GOT3 (cell line): ENCODE data around the gene ALDH1L1.

ENCODE experiments used
- DNase-seq: peaks from one replicate; lab custom pipeline; 2025; ENCODE audit warnings: mixed read lengths; lab: John Stamatoyannopoulos, UW

ALDH1L1 gene

DNA sequence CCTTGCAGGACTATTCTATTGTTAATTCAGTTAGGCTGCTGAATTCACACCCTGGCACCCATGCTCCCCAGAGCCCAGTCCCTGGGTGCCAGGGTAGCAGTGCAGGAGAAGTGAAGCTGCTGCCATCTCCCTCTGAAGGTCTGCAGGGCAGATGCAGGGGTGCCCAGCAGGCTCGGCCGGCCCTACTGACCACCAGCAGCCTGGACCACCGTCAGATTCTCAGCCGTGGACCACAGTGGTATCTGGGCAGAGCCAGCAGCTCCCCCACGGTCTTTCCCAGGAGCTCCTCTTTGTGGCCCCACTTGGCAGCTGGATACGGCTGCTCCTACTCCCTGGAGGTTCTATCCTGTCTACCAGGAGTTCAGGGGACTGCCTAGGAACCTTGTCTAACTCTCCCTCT lies 46.8 kb downstream of the ALDH1L1 start:
- no peak for DNase-seq

DNA sequence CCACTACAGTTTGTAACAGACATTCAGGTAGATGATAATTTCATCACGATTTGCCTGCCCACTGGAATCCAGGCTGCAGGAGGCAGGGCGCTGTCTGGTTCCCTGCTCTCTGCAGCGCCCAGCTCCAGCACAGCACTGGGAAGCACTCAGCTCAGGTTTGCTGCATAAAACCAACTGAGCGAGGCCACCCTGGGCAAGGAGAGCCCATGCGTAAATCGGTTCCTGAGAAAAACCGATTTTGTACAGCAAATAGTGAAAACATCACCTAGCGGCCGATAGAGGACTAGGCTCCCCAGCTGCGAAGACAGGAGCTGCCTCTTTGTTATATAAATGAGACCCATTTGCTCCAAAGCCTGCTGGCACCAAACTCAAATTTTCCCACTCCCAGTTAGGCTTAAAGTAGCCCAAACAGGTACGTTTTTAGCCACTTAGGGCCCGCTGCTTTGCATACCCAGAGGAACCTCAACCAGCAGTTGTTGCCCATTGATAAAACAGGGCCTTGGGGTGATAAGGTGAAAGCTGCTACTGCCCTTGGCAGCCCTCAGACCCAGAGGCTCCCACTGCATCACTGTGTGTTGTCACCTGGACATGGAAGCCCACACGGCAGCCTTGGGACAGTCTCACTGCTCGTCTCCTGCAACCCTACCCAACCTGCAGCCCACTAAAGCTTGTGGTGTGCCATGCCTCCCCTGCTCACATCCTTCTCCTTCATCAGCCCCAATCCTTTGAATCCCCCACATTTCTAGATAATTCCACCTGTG lies 47.5 kb downstream of the ALDH1L1 start:
- DNase-seq: no peak

DNA sequence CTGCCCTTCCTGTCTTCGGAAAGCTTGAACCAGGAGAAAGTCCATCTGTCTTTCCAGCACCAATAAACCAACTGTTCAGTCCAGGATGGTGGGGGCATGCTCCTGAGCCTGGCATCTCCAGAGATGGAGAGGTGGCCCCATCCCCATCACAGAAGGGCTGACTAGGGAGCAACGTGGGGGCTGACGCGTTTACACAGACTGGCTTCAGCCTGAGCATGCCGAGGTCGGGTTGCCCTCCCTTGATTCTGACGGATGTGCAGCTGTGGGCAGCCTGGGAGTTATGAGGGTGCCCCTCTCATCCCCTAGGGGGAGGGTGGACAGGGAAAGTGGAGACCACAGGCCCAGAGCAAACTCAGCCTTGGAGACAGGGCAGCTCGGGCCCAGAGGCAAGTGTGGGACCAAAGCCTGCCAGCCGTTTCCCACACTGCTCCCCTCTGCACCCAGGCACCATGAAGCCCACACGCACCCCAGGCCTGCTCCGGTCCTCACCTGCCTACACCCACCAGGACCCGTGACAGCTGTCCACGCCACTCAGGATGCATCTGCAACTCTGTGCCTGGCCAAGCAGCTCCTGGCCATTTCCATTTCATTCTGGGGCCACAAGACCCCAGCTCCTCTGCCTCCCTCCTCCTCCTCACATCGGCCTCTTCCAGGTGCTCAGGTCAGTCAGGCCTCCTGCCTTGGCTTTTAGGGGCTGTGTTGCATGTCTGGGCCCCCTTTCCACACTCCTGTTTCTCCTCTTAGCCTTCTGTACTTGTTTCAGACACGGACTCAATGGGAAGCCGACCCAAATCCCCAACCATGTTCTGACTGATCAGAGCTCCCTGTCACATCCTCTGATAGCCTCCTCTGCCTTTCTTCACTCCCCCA lies 48.3 kb downstream of the ALDH1L1 start:
- no peak for DNase-seq

DNA sequence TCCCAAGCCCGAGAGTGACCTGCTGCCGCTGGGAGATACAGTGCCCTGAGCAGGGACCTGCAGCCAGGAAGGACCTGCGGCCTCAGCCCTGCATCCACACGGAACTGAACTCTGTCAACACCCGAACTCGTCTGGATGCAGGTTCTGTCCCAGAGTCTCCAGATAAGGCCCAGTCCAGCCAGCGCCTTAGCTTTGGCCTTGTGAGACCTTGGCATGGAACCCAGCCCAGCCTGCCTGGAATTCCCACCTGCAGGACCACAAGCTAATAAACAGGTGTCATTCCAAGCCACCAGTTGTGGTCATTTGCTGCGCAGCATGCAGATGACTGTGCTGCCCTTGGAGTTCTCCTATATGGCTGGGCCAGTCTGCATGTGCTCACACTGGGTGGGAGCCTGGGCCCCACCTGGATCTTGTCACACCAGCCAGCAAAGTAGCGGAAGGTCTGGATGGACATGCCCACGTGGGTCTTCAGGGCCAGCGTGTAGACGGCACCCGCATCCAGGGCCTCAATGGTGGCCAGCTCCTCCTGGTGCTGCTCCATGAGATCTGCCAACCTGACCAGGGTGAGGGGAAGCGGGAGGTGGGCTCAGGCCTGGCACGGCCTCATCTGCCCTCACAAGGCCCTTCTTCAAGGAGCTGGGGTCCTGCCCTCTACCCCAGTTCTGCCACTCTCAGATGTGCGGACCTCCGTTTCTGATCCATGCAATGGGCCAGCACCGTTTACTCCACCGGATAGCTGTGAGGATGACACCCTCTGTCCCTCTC lies 49.2 kb downstream of the ALDH1L1 start:
- no peak for DNase-seq

DNA sequence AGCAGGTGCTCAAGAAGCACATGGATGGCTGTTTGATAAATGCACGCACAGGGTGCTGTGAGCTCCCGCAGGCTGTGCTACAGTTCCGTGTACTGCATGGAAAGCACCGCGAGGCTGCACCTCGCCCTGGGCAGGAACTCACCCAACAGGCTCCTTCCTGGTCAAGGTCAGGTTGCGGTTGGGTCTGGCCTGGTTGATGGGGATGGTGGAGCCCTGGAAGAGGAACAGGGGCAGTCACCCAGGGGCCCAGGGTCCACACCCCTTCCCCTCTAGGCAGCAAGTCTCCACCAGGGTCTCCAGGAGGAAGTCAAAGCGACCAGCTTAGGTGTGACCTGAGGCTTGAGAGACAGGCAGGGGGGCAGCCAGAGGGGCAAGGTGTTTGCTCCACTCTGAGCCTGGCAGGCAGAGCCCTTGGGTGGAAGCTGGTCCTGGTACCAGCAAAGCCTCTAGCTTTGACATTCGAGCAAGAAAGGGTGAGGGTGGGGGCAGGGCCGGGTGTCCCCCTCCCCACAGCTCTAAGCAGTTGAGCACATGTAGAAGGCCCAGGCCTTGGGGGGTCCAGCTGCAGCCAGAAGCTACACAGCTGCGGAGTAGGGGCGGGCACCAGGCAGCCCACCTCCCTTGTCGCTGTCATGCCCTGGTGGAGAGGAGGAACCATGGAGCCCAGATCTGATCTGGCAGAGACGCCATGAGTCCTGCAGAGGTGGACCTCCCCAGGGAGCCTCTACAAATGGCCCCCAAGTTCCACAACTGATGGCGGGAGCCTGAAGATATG lies 50.1 kb downstream of the ALDH1L1 start:
- no peak for DNase-seq

DNA sequence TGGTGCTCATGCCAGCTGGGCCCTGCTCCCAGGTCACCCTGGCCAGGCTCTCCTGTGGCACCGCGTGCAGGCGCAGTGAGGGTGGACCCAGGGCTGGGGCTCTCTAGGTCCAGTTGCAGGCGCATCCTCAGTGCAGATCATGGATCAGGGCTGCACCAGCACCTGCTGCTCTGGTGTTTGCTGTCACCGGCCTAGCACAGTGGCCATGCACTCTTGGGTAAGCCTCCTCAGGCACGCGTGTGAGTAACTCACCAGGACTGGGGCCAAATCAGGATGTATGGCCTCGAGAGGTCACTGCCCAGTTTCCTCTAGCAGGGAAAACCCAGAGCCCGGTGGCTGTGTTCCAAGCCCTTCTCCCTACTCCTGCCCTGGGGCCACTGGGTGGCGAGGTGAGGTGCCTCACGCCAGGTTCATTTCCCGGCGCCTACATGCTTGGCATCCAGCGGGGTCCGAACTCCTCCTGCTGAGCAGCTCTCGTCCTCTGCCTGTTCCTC lies 50.9 kb downstream of the ALDH1L1 start:
- DNase-seq: no peak

DNA sequence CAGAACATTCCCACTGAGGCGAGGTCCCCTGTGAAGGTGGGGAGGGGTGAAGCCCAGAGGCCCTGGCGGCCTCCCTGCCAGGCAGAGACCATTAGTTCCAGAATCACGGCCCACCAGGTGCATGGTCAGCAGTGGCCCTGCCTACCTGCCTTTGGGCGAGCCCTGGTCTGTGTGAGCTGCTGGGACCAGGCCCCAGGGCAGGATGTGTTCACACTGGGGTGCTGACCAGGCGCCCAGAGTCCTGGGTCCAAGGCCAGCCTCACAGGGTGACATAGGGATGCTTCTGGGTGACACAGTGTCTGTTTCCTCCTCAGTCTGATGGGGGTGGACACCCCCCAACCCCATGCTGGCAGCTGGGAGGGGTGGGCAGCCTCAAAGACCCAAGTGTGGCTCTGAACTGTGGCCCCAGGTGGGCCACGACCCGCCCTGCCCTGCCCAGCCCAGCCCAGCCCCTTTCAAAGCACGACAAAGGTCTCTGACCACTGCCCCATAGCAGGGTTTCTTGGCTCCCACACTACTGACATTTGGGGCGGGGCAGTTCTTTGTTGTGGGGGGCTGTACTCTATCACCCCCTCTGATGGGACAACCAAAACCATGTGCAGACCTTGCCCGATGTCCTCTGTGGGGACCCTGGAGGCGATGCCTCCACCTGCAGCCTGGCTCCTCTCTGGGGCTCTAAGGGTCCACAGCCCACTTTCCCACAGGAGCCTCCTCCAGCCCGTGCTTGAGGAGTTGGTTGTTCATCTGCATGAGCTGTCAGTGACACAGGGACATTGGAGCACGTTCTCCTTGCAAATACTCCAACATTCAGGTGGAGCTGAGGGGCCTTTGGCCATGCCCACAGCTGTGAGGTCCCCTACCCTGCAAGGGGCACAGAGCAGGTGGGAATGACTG lies 51.6 kb downstream of the ALDH1L1 start:
- no peak for DNase-seq

DNA sequence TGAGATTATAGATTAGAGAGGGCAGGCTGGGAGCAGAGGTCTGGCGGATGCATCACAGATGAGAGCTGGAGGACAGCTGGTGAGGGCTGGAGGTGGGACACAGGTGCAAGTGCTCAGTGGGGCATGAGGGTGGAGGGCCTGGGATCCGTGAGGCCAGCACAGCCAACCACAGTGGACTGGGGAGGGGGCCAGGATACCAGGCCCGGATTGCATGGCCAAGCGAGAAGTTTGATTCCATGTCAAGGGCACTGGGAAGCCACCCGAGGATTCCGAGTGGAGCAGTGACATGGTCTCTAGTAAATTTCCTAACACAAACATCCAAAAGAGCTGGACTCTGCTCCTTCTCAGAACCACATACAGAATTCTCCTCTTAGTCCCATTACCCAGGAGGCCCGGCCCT lies 52.5 kb downstream of the ALDH1L1 start:
- no peak for DNase-seq

DNA sequence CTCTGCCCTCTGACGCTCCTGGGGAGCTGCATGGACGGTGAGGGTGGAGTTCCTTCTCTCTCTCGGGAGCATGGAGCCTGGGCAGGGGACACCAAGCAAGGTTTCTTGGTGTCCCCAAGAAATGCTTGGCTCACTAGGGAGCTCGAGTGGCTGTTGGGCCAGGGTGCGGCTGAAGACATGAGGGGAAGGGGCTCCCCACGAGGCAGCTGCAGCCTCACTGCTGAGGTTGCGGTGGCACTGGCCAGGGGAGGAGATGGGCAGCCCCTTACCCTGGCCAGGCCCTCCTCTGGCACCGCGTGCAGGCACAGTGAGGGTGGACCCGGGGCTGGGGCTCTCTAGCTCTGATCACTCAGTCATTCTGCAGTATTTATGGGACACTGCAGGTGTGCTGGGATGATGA lies 52.9 kb downstream of the ALDH1L1 start:
- DNase-seq: no peak

DNA sequence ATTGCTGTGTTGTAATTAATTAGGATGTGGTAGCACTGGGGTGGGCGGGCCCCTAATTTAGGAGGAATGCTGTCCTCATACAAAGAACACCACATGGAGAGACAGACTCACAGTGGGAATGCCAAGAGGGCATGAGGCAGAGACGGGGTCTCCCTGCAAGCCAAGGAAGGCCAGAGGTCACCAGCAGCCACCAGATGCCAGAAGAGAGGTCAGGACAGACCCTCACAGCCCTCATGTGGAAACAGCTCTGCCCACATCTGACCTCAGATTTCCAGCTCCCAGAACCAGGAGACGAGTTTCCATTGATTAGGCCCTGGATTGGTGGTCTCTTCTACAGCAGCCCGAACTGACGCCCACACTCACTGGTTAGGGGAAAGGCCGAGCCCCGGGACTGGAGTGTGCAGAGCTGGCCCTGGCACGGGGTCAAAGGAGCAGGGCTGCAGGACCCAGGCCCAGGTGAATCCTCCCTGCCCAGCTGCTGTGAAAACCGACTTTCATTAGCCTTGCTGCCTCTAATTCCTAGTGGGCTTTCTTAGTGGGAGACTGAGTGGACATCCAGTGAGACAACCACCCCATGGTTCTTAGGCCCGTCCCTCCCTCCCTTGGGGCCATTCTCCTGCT lies 53.5 kb downstream of the ALDH1L1 start:
- DNase-seq: no peak

DNA sequence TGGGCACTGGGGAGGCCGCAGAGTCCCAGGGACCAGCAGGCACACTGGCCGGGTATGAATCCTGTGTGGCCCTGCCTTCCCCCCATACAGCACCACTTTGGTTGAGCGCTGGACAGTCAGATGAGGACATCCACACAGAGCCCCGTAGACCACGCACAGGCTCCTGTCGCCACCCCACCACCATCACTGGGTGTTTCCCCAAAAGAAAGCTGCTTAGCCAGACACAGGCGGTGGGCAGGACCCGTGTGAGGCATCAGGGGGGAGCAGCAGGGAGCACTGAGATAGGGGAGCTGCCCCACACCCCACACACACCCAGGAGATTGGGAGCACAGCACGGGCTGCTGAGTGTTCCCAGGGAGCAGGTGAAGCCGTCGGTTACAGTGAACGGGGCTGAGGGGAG lies 54.1 kb downstream of the ALDH1L1 start:
- DNase-seq: no peak

DNA sequence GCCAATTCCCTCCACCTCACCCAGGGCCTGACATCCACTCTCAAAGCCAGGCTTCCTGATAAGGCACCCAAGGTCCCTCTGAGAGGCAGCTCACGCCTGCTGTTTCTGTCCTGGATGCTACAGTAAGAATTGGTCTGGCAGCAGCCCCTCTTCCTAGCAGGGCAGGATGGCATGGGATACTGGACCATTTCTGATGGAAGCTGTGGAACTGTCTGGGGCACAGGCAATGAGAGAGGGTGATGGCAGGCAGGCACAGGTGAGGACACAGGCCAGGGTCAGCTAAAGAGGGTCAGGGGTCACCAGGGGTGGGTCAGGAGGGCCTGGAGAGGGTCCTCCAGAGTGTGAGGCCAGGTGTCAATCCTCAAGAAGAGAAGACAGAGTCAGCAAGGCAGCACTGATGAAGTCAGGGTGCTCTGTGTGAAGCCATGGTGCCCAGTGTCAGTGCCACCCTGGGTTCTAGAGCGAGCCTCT lies 54.6 kb downstream of the ALDH1L1 start:
- DNase-seq: no peak

DNA sequence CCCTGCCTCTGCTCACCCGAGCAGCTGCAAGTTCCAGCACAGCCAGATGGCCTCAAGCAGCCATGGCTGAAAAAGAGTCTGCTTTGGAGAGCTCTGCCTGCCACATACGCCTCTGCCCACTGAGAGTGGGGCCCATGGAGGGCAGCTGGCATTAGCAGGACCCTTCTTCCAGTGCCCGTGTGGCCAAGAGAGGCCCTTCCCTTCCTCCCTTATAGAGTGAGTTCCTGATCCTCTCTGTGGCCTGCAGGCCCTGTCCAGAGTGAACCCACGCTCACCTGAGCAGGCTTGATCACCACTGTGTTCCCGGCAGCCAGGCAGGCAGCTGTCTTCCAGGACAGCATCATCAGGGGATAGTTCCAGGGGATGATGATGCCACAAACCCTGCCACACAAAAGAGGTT lies 55.0 kb downstream of the ALDH1L1 start:
- DNase-seq: no peak

DNA sequence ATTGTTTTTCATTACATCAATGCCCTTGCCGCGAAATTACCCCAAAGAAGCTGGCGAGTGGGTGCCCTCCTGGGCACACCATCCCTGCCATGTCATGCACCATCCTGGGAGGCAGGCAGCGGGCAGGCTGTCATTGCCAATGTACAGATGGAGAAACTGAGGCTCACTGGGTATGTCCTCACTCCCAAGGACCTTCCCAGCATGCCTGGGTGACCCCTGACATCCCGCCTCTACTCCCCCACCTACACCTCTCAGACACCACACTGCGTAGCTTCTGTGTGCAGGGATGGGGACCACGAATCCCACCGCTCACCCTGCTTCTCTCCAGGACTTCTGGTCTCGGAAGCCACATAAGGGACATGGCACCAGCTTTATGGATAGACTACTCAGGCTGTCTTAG lies 55.5 kb downstream of the ALDH1L1 start:
- no peak for DNase-seq

DNA sequence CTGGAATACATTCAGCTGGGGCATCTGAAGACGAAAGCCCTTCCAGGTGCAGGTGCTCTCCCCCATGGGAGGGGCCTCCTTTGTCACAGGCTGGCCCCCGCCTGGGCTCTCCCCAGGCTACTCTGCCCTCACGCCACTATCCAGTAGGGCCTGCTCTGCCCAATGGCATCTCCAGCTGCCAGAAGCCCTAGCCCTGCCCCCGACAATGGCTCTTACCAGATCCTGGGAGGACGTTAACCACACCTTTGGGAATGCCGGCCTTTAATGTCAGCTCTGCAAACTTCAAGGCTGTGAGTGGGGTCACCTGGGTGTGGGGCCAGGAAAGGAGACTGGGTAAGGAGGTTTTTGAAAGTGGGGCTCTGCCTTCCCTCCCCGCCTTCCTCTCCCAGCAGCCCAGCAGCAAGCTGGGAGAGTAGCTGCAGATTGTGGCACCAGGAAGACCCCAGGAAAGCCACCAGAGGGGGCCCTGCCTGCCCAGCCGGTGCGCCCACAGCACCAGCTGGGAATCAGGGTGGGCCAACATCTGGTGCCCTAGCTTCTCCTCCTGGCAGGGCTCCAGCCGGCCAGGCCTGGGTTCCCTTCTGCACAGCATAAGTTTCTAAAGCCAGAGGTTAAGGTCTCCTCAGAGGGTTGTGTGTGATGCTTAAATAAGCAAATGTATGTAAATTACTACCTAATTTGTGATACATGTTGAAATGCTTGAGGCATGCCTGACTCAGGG lies 56.1 kb downstream of the ALDH1L1 start:
- no peak for DNase-seq

DNA sequence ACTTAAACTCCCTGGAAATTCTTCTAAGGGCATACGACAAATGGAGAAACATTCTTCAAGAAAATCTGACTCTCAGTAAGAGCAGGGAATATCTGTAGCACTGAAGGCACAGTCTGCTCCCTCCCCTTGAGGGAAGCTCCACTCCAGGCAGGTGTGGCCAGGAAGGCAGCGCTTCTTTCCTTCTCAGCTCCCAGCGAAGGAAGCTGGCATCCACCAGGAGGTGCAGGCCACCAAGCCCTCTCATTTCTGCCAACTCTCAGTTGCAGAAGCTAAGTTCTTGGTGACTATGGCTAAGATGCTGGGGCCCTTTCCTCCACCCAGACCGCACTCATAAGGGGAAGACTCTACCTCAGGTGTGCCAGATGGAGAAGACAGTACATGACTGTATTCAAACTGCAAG lies 58.8 kb downstream of the ALDH1L1 start:
- no peak for DNase-seq

DNA sequence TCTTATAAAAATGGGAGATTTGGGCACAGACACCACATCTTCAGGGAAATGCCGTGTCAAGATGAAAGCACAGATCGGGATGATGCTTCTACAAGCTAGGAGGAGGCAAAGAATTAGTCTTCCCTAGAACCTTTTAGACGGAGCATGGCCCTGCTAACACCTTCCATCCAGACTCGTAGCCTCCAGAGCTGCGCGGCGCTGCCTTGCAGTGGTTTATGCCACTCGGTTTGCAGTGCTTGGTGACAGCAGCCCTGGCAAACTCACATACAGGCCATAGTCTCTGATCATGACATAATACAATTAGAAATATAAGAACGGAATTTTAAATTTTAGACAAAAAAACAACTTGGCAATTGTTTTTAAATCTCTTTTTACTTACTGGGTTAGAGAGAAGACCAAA lies 59.3 kb downstream of the ALDH1L1 start:
- DNase-seq: no peak

DNA sequence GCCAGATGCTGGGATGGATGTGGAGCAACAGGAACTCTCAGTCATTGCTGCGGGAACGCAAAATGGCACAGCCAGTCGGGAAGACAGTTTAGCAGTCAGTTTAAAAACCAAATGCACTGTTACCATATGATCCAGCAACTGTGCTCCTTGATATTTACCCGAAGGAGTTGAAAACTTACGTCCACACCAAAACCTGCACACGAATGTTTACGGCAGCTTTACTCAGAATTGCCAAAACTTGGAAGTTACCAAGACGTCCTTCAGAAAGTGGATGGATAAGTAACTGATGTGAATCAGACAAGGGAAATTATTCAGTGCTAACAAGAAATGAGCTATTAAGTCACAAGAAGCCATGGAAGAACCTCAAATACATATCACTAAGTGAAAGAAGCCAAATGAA lies 60.4 kb downstream of the ALDH1L1 start:
- no peak for DNase-seq

DNA sequence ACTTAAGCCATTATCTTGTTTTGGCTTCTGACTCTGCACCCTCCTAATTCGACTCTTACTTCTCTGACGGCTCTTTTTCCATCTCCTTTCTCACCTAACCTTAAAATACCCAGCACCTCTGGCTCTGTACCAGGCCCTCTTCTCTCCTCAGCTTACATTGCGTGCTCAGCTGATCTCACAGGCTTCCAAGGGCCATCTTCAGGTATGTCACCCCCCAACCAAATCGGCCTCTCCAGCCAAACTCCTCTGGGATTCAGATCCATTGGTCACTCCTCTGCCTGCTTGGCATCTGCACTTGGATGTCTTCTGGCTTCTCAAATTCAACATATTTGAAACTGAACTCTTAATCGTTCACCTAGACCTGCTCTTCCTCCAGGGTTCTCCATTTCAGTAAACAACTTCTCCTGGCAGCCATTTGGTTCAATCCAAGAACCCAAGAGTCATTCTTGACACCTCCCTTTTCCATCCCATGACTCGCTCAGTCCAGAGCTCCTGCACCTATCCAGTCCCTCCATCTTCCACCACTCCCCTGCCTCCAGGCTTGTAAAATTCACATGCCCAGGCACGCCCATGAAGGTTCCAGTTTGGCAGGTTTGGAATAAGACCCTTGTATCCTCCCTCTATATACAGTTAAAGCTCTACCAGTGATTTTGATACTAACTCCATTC lies 61.2 kb downstream of the ALDH1L1 start:
- DNase-seq: no peak
